Measurements from ENCODE around the gene OPA3. TPM values are rescaled to one million over a fixed set of nuclear protein-coding genes. Genes with fewer than 3 reads are reported as not detected.
A peak's percentile ranks its signal among the peaks of the same experiment; 100 is the strongest.

The OPA3 gene
- total and polyA plus RNA-seq, 2 experiments from 2014 or later, result 11.5 to 14.5 TPM

DNA sequence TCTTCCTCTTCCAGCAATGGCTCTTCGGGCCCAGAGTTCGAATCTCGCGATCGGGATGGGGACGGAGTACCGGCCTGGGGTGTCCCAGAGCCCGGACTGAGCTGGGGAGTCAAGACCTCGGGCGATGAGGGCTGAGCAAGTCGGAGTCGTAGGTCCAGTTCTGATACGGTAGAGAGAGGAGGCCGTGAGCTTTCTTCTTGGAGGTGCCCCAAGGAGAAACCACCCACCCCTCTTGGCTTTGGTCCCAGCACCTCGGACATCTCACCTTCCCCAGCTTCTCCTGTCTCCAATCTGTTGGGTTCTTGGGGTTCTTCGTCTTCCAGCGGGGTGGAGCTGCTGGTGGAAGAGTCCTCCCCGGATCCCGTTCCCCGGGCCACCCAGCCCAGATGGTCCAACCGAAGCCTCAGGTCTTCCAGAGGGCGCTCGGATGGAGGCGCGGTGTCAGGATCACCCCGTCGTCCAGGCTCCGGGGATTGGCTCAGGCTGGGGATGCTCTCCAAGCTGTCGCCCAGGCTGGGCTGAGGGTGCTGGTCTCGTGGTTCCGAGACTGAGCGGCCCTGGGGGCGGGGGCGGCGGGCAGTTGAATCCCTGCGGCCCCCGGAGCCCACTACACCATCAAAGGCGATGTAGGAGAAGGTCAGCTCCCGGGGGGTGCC is 90.2 kb downstream of the OPA3 start (continued):
- TF ChIP-seq, protein P1, sequence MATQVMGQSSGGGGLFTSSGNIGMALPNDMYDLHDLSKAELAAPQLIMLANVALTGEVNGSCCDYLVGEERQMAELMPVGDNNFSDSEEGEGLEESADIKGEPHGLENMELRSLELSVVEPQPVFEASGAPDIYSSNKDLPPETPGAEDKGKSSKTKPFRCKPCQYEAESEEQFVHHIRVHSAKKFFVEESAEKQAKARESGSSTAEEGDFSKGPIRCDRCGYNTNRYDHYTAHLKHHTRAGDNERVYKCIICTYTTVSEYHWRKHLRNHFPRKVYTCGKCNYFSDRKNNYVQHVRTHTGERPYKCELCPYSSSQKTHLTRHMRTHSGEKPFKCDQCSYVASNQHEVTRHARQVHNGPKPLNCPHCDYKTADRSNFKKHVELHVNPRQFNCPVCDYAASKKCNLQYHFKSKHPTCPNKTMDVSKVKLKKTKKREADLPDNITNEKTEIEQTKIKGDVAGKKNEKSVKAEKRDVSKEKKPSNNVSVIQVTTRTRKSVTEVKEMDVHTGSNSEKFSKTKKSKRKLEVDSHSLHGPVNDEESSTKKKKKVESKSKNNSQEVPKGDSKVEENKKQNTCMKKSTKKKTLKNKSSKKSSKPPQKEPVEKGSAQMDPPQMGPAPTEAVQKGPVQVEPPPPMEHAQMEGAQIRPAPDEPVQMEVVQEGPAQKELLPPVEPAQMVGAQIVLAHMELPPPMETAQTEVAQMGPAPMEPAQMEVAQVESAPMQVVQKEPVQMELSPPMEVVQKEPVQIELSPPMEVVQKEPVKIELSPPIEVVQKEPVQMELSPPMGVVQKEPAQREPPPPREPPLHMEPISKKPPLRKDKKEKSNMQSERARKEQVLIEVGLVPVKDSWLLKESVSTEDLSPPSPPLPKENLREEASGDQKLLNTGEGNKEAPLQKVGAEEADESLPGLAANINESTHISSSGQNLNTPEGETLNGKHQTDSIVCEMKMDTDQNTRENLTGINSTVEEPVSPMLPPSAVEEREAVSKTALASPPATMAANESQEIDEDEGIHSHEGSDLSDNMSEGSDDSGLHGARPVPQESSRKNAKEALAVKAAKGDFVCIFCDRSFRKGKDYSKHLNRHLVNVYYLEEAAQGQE (IDR thresholded peaks at IDR 0.05; ENCODE audit: unreplicated experiment), result no peak
- TF ChIP-seq ZNF331 (CRISPR knock-in tag; IDR thresholded peaks at IDR 0.05; ENCODE audit: low read depth) (no peak), POLR2AphosphoS5 (IDR thresholded peaks at IDR 0.05; ENCODE audit: low read depth) (no peak), STAT1 (IDR thresholded peaks at IDR 0.05; ENCODE audit: unreplicated experiment) (no peak)
- TF ChIP-seq, protein P2, sequence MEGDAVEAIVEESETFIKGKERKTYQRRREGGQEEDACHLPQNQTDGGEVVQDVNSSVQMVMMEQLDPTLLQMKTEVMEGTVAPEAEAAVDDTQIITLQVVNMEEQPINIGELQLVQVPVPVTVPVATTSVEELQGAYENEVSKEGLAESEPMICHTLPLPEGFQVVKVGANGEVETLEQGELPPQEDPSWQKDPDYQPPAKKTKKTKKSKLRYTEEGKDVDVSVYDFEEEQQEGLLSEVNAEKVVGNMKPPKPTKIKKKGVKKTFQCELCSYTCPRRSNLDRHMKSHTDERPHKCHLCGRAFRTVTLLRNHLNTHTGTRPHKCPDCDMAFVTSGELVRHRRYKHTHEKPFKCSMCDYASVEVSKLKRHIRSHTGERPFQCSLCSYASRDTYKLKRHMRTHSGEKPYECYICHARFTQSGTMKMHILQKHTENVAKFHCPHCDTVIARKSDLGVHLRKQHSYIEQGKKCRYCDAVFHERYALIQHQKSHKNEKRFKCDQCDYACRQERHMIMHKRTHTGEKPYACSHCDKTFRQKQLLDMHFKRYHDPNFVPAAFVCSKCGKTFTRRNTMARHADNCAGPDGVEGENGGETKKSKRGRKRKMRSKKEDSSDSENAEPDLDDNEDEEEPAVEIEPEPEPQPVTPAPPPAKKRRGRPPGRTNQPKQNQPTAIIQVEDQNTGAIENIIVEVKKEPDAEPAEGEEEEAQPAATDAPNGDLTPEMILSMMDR (conservative IDR thresholded peaks at IDR 0.05; ENCODE audit: low read depth in 2 of 2), result no peak

DNA sequence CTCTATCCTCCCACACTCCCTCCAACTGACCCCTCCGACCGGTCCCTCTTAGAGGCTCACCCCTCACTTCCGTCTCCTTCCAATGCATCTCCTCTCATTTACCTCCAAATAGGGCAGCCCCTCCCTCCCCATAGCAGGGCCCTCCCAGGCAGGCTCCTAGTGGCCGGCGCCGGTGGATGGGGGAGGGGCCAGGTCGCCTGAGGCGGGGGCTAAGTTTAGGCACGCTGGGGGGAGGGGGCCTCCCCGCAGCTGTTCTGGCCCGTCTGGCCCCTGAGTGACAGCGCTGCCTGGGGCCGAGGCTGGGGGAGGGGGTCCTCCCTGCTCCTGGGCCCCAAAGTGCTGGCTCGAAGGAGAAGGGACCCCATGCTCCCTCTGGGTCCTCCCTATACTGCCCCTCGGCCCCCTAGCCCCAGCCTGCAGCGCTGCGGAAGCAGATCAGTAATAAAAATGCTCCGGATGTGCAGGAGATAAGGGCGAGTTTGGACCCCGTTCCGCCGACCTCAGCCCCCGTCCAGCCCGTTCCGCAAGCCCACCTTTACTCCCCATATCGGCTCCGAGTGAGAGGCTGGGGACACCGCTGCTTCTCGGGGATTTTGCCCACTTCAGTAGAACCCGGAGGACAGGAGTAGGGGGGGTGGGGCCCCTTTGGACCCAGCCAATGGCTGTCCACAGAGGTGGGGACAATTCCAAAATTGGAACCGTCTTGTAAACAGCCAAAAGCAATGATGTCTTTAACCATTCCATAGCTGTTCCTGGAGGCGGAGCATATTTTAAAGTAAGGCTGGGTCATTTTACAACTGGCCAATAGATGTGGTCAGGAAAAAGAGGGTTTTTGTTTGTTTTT is 91.8 kb downstream of the OPA3 start:
- Mint-ChIP-seq H3K27ac (peak overlapping the region; percentile 74), H3K27me3 (ENCODE audit: insufficient read depth, low read depth, poor library complexity) (peaks cover 30% of the 10 kb centered on the region)
- peak; percentile 91 for DNase-seq (ENCODE audit: low spot score)

More for the DNA sequence above, 91.8 kb downstream of the OPA3 start:
- Histone ChIP-seq H3K36me3 (ENCODE audit: insufficient read depth) (no peaks in the 10 kb centered on the region), H3K79me2 (replicated peaks; ENCODE audit: insufficient read depth) (no peaks in the 10 kb centered on the region), H3K27me3 (ENCODE audit: insufficient read depth) (peaks cover 8% of the 10 kb centered on the region; the same call in 1 of the 2 replicates), H3K27ac (ENCODE audit: low read depth) (peak overlapping the region; percentile 83), H3K4me2 (peak overlapping the region; percentile 79), H2AFZ (no peak overlapping the region; the same call in 1 of the 2 replicates), H3K4me1 (ENCODE audit: insufficient read depth) (peaks cover 10% of the 10 kb centered on the region; the same call in 1 of the 2 replicates), H3F3A (replicated peaks; ENCODE audit: low read depth) (peaks cover 17% of the 10 kb centered on the region), H3K4me3 (peak overlapping the region; percentile 71), H3K9me2 (ENCODE audit: insufficient read depth) (no peaks in the 10 kb centered on the region), H4K20me1 (replicated peaks; ENCODE audit: insufficient read depth) (peaks cover 2% of the 10 kb centered on the region; the same call in 1 of the 2 replicates)
- no peaks in the 10 kb centered on the region; the same call in 2 of the 3 replicates for H3K9me3 Mint-ChIP-seq
- peak; percentile 67 for ATAC-seq
- H3K36me3 Mint-ChIP-seq (ENCODE audit: low read depth), result peaks cover 4% of the 10 kb centered on the region; the same call in 1 of the 3 replicates
- H3K4me1 Mint-ChIP-seq, result peaks cover 24% of the 10 kb centered on the region
- no peak for TF ChIP-seq STAT1 (IDR thresholded peaks at IDR 0.05; ENCODE audit: unreplicated experiment)
- TF ChIP-seq POLR2AphosphoS5 (IDR thresholded peaks at IDR 0.05; ENCODE audit: low read depth), result peak; percentile 23; the same call in 1 of the 2 replicates
- peak; percentile 44; the same call in 1 of the 2 replicates for TF ChIP-seq CREB1 (CRISPR knock-in tag; IDR thresholded peaks at IDR 0.05; ENCODE audit: low read depth)
- peak overlapping the region; percentile 81 for H3K4me3 Mint-ChIP-seq

Data from GM23338 (cell line).